Activated CD4-positive, alpha-beta memory T cell treated with anti-CD3 and anti-CD28 coated beads, Interleukin-2, amount 10 ng/mL, durations not matched to agents 7 days and 5 days (primary cell): ENCODE data around the gene GIPC2. TPM values are rescaled to one million over a fixed set of nuclear protein-coding genes. Genes with fewer than 3 reads are reported as not detected.

Source experiments
- CTCF ChIA-PET: fragments of 350-600 bp; sonication (Branson Sonifier 250); formaldehyde crosslinking; loops from one replicate; lab custom pipeline; 2021; ENCODE audit warnings: antibody characterized with exemption, inconsistent platforms; lab: Charles Lee
- POLR2A ChIA-PET: fragments of 350-600 bp; sonication (Branson Sonifier 250); formaldehyde crosslinking; loops from one replicate; lab custom pipeline; 2021; ENCODE audit warnings: antibody characterized with exemption; lab: Charles Lee
- DNase-seq: peaks from one replicate; pipeline ENCODE4 v3.0.0-alpha.2; 2020
- H3K27ac Mint-ChIP-seq: one replicate; pipeline ENCODE4 v1.8.0; 2021; ENCODE audit warnings: mild to moderate bottlenecking, mixed read lengths
- H3K27me3 Mint-ChIP-seq: one replicate; pipeline ENCODE4 v1.8.0; 2021; ENCODE audit warnings: mixed read lengths
- H3K36me3 Mint-ChIP-seq: one replicate; pipeline ENCODE4 v1.8.0; 2021; ENCODE audit warnings: low read depth, mixed read lengths
- H3K4me1 Mint-ChIP-seq: one replicate; pipeline ENCODE4 v1.8.0; 2021; ENCODE audit warnings: mixed read lengths
- H3K4me3 Mint-ChIP-seq: one replicate; pipeline ENCODE4 v1.8.0; 2021; ENCODE audit warnings: mild to moderate bottlenecking, mixed read lengths
- H3K9me3 Mint-ChIP-seq: one replicate; pipeline ENCODE4 v1.8.0; 2021; ENCODE audit warnings: mixed read lengths
- total RNA-seq, 2 experiments: library from RNA; stranded (reverse); gene quantifications; one replicate each; pipeline ENCODE4 v1.2.3, GENCODE V29; 2021

GIPC2 gene
- total RNA-seq, 2 experiments from 2014 or later = 0.10 to 0.15 TPM

- no peaks in the 10 kb centered on the region for H3K4me1 Mint-ChIP-seq
- no peak for DNase-seq
- peaks cover 2% of the 10 kb centered on the region for H3K27me3 Mint-ChIP-seq
- POLR2A ChIA-PET = no interaction called here
- H3K4me3 Mint-ChIP-seq = no peak overlapping the region
- H3K9me3 Mint-ChIP-seq = no peaks in the 10 kb centered on the region
- no peaks in the 10 kb centered on the region for H3K36me3 Mint-ChIP-seq
- CTCF ChIA-PET = no interaction called here
- H3K27ac Mint-ChIP-seq = no peak overlapping the region
These were observed 133.1 kb downstream of the GIPC2 start for GRCh38 chr1:78178816-78179215.

- Mint-ChIP-seq H3K27ac (no peak overlapping the region), H3K4me3 (no peak overlapping the region), H3K27me3 (no peaks in the 10 kb centered on the region), H3K4me1 (no peaks in the 10 kb centered on the region), H3K9me3 (no peaks in the 10 kb centered on the region), H3K36me3 (no peaks in the 10 kb centered on the region)
- DNase-seq = no peak
- ChIA-PET POLR2A (no interaction called here), CTCF (no interaction called here)
These were observed 138.8 kb downstream of the GIPC2 start for GRCh38 chr1:78184460-78185072.

Other genes with a start within 250 kb of the GIPC2 start
- 1 to 10 TPM in 1 of 2 experiments, under 1 TPM in 1; 0.95 to 1.1 TPM for gene NEXN, start 157.3 kb upstream of the GIPC2 start, total RNA-seq
- 100 to 1,000 TPM; 182 to 185 TPM for gene FUBP1, start 66.9 kb upstream of the GIPC2 start, total RNA-seq
- 10 to 100 TPM; 12.9 to 16.2 TPM for gene DNAJB4, start 41.0 kb upstream of the GIPC2 start, total RNA-seq